Glutamatergic neuron (in vitro differentiated cells): ENCODE data around the gene ATP2B3. TPM values are rescaled to one million over a fixed set of nuclear protein-coding genes. Genes with fewer than 3 reads are reported as not detected.

Source experiments
- DNase-seq: peaks from one replicate; pipeline ENCODE4 v3.0.0; 2022
- H3K27ac Mint-ChIP-seq: one replicate; pipeline ENCODE4 v1.8.0; 2020; ENCODE audit warnings: mild to moderate bottlenecking, mixed read lengths, inconsistent platforms; ENCODE audit not compliant: unreplicated experiment
- H3K27me3 Mint-ChIP-seq: one replicate; pipeline ENCODE4 v1.8.0; 2020; ENCODE audit warnings: mild to moderate bottlenecking, moderate library complexity, mixed read lengths, inconsistent platforms; ENCODE audit not compliant: unreplicated experiment
- H3K36me3 Mint-ChIP-seq: one replicate; pipeline ENCODE4 v1.8.0; 2020; ENCODE audit warnings: mild to moderate bottlenecking, mixed read lengths, inconsistent platforms; ENCODE audit not compliant: unreplicated experiment
- H3K4me1 Mint-ChIP-seq: one replicate; pipeline ENCODE4 v1.8.0; 2020; ENCODE audit warnings: mild to moderate bottlenecking, low read depth, mixed read lengths, inconsistent platforms; ENCODE audit not compliant: unreplicated experiment
- H3K4me3 Mint-ChIP-seq: one replicate; pipeline ENCODE4 v1.8.0; 2020; ENCODE audit warnings: mild to moderate bottlenecking, mixed read lengths, inconsistent platforms; ENCODE audit not compliant: unreplicated experiment
- H3K9me3 Mint-ChIP-seq: one replicate; pipeline ENCODE4 v1.8.0; 2020; ENCODE audit warnings: mild to moderate bottlenecking, moderate library complexity, mixed read lengths, inconsistent platforms; ENCODE audit not compliant: unreplicated experiment
- total RNA-seq: library from RNA; stranded (reverse); fragmentation: NEBNext Ultra II Directional; extraction: Animal tissue kit (Norgen Biotek cat#: 25700); gene quantifications from one replicate; pipeline ENCODE4 v1.2.1, GENCODE V29; 2021; ENCODE audit not compliant: unreplicated experiment
- TF ChIP-seq, protein P1 (sequence below): fragments of 200-600 bp; sonication (generic); IDR thresholded peaks from one replicate; pipeline ENCODE4 v1.5.0; 2021; ENCODE audit not compliant: partially characterized antibody, unreplicated experiment

The ATP2B3 gene
- total RNA-seq, 1 donor from 2014 or later: 68.0 TPM

DNA sequence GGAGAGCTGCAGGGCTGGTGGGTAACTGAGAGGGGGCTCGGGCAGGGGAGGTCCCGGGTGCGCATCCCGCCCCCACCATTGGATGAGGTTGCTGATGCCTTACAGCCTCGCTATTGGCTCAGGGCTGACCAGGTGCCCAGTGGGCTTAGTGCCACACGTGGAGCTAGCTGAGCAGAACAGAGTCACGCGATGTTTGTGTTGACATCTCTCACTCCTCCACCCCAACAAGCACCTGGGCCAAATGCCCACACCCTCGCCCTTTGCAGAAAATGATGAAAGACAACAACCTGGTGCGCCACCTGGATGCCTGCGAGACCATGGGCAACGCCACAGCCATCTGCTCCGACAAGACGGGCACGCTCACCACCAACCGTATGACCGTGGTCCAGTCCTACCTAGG is 31.8 kb downstream of the ATP2B3 start:
- H3K4me3 Mint-ChIP-seq: no peak overlapping the region
- no peaks in the 10 kb centered on the region for H3K36me3 Mint-ChIP-seq
- peaks cover 3% of the 10 kb centered on the region for H3K9me3 Mint-ChIP-seq
- TF ChIP-seq, protein P1, sequence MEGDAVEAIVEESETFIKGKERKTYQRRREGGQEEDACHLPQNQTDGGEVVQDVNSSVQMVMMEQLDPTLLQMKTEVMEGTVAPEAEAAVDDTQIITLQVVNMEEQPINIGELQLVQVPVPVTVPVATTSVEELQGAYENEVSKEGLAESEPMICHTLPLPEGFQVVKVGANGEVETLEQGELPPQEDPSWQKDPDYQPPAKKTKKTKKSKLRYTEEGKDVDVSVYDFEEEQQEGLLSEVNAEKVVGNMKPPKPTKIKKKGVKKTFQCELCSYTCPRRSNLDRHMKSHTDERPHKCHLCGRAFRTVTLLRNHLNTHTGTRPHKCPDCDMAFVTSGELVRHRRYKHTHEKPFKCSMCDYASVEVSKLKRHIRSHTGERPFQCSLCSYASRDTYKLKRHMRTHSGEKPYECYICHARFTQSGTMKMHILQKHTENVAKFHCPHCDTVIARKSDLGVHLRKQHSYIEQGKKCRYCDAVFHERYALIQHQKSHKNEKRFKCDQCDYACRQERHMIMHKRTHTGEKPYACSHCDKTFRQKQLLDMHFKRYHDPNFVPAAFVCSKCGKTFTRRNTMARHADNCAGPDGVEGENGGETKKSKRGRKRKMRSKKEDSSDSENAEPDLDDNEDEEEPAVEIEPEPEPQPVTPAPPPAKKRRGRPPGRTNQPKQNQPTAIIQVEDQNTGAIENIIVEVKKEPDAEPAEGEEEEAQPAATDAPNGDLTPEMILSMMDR: no peak
- peaks cover 7% of the 10 kb centered on the region for H3K27me3 Mint-ChIP-seq
- no peak for DNase-seq
- peaks cover 2% of the 10 kb centered on the region for H3K4me1 Mint-ChIP-seq
- H3K27ac Mint-ChIP-seq: no peak overlapping the region

DNA sequence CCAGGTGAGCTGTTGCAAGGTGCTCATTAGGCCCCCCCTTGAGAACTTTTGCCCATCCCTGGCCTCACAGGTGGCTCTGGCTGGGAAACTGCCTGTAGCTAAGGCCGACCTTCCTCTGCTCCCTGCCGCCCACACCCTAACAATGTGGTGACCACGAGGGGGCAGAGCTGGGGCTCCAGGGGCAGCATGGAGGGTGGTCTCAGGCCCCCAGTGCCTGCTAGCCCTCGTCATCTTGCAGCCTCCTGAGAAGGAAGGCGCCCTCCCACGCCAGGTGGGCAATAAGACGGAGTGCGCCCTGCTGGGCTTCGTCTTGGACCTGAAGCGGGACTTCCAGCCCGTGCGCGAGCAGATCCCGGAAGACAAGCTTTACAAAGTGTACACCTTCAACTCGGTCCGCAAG is 32.4 kb downstream of the ATP2B3 start:
- no peak for DNase-seq
- Mint-ChIP-seq H3K4me3 (no peak overlapping the region), H3K36me3 (no peaks in the 10 kb centered on the region), H3K27ac (no peak overlapping the region), H3K27me3 (peaks cover 7% of the 10 kb centered on the region), H3K9me3 (peaks cover 3% of the 10 kb centered on the region), H3K4me1 (peaks cover 2% of the 10 kb centered on the region)
- TF ChIP-seq, protein P1: no peak

DNA sequence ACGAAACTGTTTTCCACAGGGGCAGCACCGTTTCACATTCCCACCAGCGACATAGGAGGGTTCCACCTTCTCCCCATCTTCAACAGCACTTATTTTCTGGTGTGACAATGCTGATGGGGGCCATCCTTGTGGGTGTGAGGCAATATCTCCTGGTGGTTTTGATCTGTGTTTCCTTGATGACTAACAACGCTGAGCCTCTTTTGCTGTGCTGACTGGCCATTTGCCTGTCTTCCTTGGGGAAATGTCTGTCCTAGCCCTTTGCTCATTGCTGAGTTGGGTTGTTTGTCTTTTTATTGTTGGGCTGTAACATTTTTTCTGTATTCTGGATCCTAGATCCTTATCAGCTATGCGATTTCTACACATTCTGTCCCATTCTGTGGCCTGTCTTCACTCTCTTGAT is 33.7 kb downstream of the ATP2B3 start:
- Mint-ChIP-seq H3K36me3 (no peaks in the 10 kb centered on the region), H3K27ac (no peak overlapping the region), H3K27me3 (peaks cover 7% of the 10 kb centered on the region), H3K4me1 (peaks cover 7% of the 10 kb centered on the region), H3K9me3 (peaks cover 3% of the 10 kb centered on the region), H3K4me3 (no peak overlapping the region)
- TF ChIP-seq, protein P1: no peak
- DNase-seq: no peak

DNA sequence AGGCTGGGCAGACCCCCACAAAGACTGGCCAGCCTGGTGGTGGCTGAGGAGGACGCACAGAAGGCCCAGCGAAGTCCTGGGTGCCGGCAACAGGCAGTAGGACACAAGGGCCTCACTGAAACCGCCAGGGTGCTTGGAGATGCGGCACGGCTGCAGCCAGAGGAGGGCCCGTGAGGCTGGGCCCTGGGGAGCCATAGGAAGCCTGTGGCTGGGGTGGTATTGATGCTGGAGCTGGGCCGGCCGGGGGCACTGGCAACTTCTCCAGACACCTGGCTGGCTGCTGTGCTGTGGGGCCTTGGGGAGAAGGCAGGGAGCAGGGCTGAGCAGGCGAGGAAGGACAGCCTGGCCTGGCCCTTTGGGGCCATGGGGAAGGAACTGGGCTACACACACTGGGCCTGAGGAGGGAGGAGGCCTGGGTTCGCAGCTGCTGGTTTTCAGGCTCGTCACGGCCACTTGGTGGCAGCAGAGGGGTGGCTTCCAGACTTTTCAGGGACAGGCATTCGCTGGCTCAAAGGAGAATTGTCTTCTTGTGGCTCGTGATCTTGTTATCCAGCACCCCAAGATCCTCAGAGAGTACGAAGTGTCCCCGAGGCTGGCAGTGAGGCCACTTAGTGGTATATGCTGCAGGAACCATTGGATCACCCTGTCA is 37.2 kb downstream of the ATP2B3 start:
- Mint-ChIP-seq H3K4me1 (peaks cover 10% of the 10 kb centered on the region), H3K9me3 (peaks cover 3% of the 10 kb centered on the region)

DNA sequence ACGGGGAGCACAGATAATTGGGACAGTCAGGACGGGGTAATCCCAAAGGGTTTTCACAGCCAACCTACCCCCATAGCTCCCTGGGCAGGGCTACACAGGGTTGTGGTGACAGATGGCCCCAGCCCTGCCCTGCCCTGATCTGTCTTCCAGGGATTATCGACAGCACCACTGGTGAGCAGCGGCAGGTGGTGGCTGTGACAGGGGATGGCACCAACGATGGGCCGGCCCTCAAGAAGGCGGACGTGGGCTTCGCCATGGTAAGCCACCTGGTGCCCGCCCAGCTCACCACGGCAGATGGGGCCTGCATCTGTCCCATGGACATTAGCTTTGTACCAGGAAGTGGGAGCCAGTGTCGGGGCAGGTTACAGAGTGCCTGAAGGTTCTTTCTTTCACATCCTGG is 39.3 kb downstream of the ATP2B3 start:
- TF ChIP-seq, protein P1: no peak
- Mint-ChIP-seq H3K4me3 (no peak overlapping the region), H3K9me3 (peaks cover 8% of the 10 kb centered on the region), H3K27me3 (peaks cover 1% of the 10 kb centered on the region), H3K36me3 (no peaks in the 10 kb centered on the region), H3K27ac (peak overlapping the region; percentile 22), H3K4me1 (peaks cover 10% of the 10 kb centered on the region)
- DNase-seq: peak; percentile 31

More for the DNA sequence above, 37.2 kb downstream of the ATP2B3 start:
- Mint-ChIP-seq H3K27me3 (no peaks in the 10 kb centered on the region), H3K4me3 (no peak overlapping the region), H3K36me3 (no peaks in the 10 kb centered on the region), H3K27ac (no peak overlapping the region)
- peak; percentile 75 for DNase-seq
- TF ChIP-seq, protein P1: peak; percentile 65
